Dedifferentiated amniotic fluid mesenchymal stem cell (primary cell): Measurements from ENCODE around the gene DOK3.

Experiments used
- DNase-seq: peaks from one replicate; pipeline ENCODE4 v3.0.0-alpha.2; 2016; ENCODE audit errors: extremely low spot score

The DOK3 gene

GRCh38 chr5:177483994-177484901, 25.4 kb downstream of the DOK3 start:
- no peak for DNase-seq

GRCh38 chr5:177483042-177483441, 26.6 kb downstream of the DOK3 start:
- DNase-seq: no peak

- no peak for DNase-seq
Observed at GRCh38 chr5:177482359-177482795, 27.2 kb downstream of the DOK3 start.

GRCh38 chr5:177479774-177480173, 29.9 kb downstream of the DOK3 start:
- no peak for DNase-seq

- DNase-seq: no peak
Observed at GRCh38 chr5:177478711-177479646, 30.6 kb downstream of the DOK3 start.

- DNase-seq: no peak
Observed at GRCh38 chr5:177477701-177478477, 31.7 kb downstream of the DOK3 start.

- DNase-seq: no peak
Observed at GRCh38 chr5:177476531-177477233, 32.9 kb downstream of the DOK3 start.

- DNase-seq: no peak
Observed at GRCh38 chr5:177475563-177476427, 33.8 kb downstream of the DOK3 start.

- no peak for DNase-seq
Observed at GRCh38 chr5:177474846-177475562, 34.6 kb downstream of the DOK3 start.

GRCh38 chr5:177474002-177474476, 35.6 kb downstream of the DOK3 start:
- DNase-seq: no peak

- peak; percentile 37 for DNase-seq
Observed at GRCh38 chr5:177473443-177474001, 36.1 kb downstream of the DOK3 start, which contains the start of gene DBN1. TSS of gene DBN1 (minus strand) at chr5:177473634. CDS start at chr5:177473521, 113 bp downstream.

- no peak for DNase-seq
Observed at GRCh38 chr5:177472460-177473442, 36.9 kb downstream of the DOK3 start.

GRCh38 chr5:177471610-177472356, 37.8 kb downstream of the DOK3 start:
- no peak for DNase-seq

GRCh38 chr5:177470759-177471536, 38.7 kb downstream of the DOK3 start:
- no peak for DNase-seq

- DNase-seq: no peak
Observed at GRCh38 chr5:177469750-177470525, 39.7 kb downstream of the DOK3 start.
